Measurements from ENCODE around the gene PDK1.

PDK1 gene

GRCh38 chr2:172647439-172647838 is 91.5 kb downstream of the PDK1 start:
- no peaks in the 10 kb centered on the region for H3K36me3 ChIP-seq (replicated peaks)
- in situ Hi-C loops (cut with MboI; ENCODE audit: low sequenced_read_pairs): no loop called here
- no peaks in the 10 kb centered on the region for H3K9me3 ChIP-seq
- H3K4me1 ChIP-seq: peaks cover 1% of the 10 kb centered on the region; the same call in 1 of the 2 replicates
- H3K27me3 ChIP-seq (ENCODE audit: low read depth): no peaks in the 10 kb centered on the region; the same call in 1 of the 2 replicates
- H3K4me3 ChIP-seq: no peak overlapping the region
- DNase-seq (ENCODE audit: low spot score in 2 of 2): no peak

GRCh38 chr2:172655091-172655837 is 99.4 kb downstream of the PDK1 start:
- in situ Hi-C loops (cut with MboI; ENCODE audit: low sequenced_read_pairs): no loop called here
- Histone ChIP-seq H3K9me3 (peaks cover 6% of the 10 kb centered on the region; the same call in 1 of the 2 replicates), H3K27me3 (ENCODE audit: low read depth) (no peaks in the 10 kb centered on the region), H3K4me1 (no peaks in the 10 kb centered on the region), H3K36me3 (replicated peaks) (no peaks in the 10 kb centered on the region), H3K4me3 (no peak overlapping the region)
- no peak for DNase-seq (ENCODE audit: low spot score in 2 of 2)

GRCh38 chr2:172655838-172656573 is 100.1 kb downstream of the PDK1 start:
- Histone ChIP-seq H3K9me3 (peaks cover 6% of the 10 kb centered on the region; the same call in 1 of the 2 replicates), H3K36me3 (replicated peaks) (no peaks in the 10 kb centered on the region), H3K4me1 (no peaks in the 10 kb centered on the region), H3K4me3 (no peak overlapping the region), H3K27me3 (ENCODE audit: low read depth) (no peaks in the 10 kb centered on the region)
- in situ Hi-C loops (cut with MboI; ENCODE audit: low sequenced_read_pairs): no loop called here
- DNase-seq (ENCODE audit: low spot score in 2 of 2): no peak
